Measurements from ENCODE around the gene ABCG4.
"Not testable (repeated sequence)": the region's sequence is repeated elsewhere in the genome, so short reads cannot be mapped to it uniquely, and the experiment has no call there.

The ABCG4 gene

GRCh38 chr11:119154178-119154577 is 5.3 kb downstream of the ABCG4 start:
- no peak for TF ChIP-seq ZNF274 (IDR thresholded peaks at IDR 0.05; ENCODE audit: low read depth, low read length)
- H3K4me3 ChIP-seq (ENCODE audit: low read length) = no peak overlapping the region

GRCh38 chr11:119155733-119156492 is 7.1 kb downstream of the ABCG4 start:
- H3K4me3 ChIP-seq (ENCODE audit: low read length) = no peak overlapping the region
- no peak for TF ChIP-seq ZNF274 (IDR thresholded peaks at IDR 0.05; ENCODE audit: low read depth, low read length)

GRCh38 chr11:119156496-119156895 is 7.6 kb downstream of the ABCG4 start:
- TF ChIP-seq ZNF274 (IDR thresholded peaks at IDR 0.05; ENCODE audit: low read depth, low read length) = no peak
- H3K4me3 ChIP-seq (ENCODE audit: low read length) = no peak overlapping the region

GRCh38 chr11:119157063-119157462 is 8.2 kb downstream of the ABCG4 start:
- no peak for TF ChIP-seq ZNF274 (IDR thresholded peaks at IDR 0.05; ENCODE audit: low read depth, low read length)
- no peak overlapping the region for H3K4me3 ChIP-seq (ENCODE audit: low read length)

- no peak overlapping the region for H3K4me3 ChIP-seq (ENCODE audit: low read length)
- no peak for TF ChIP-seq ZNF274 (IDR thresholded peaks at IDR 0.05; ENCODE audit: low read depth, low read length)
Observed at GRCh38 chr11:119158467-119158866, 9.6 kb downstream of the ABCG4 start.

- no peak overlapping the region for H3K4me3 ChIP-seq (ENCODE audit: low read length)
- TF ChIP-seq ZNF274 (IDR thresholded peaks at IDR 0.05; ENCODE audit: low read depth, low read length) = no peak
Observed at GRCh38 chr11:119160151-119160550, 11.3 kb downstream of the ABCG4 start.

- TF ChIP-seq ZNF274 (IDR thresholded peaks at IDR 0.05; ENCODE audit: low read depth, low read length) = no peak
Observed at GRCh38 chr11:119161871-119162270, 13.0 kb downstream of the ABCG4 start.

GRCh38 chr11:119166368-119167076 is 17.7 kb downstream of the ABCG4 start:
- TF ChIP-seq ZNF274 (IDR thresholded peaks at IDR 0.05; ENCODE audit: low read depth, low read length) = no peak
- no peak overlapping the region for H3K4me3 ChIP-seq (ENCODE audit: low read length)

More at GRCh38 chr11:119161871-119162270, 13.0 kb downstream of the ABCG4 start:
- no peak overlapping the region for H3K4me3 ChIP-seq (ENCODE audit: low read length)

- not testable (repeated sequence) for H3K4me3 ChIP-seq (ENCODE audit: low read length)
Observed at GRCh38 chr11:119167077-119167458, 18.2 kb downstream of the ABCG4 start.

GRCh38 chr11:119167933-119168332 is 19.1 kb downstream of the ABCG4 start:
- TF ChIP-seq ZNF274 (IDR thresholded peaks at IDR 0.05; ENCODE audit: low read depth, low read length) = no peak
- H3K4me3 ChIP-seq (ENCODE audit: low read length) = no peak overlapping the region

- peak within 1 kb of the TSS; percentile 75 for H3K4me3 ChIP-seq (ENCODE audit: low read length)
- TF ChIP-seq ZNF274 (IDR thresholded peaks at IDR 0.05; ENCODE audit: low read depth, low read length) = no peak
Observed at GRCh38 chr11:119168471-119169281, 19.8 kb downstream of the ABCG4 start, which contains the start of gene NLRX1. NLRX1 (plus strand) TSS chr11:119168725; CDS start chr11:119171404, 2,679 bp downstream.

GRCh38 chr11:119169282-119169719 is 20.4 kb downstream of the ABCG4 start:
- peak overlapping the region; percentile 75 for H3K4me3 ChIP-seq (ENCODE audit: low read length)
- TF ChIP-seq ZNF274 (IDR thresholded peaks at IDR 0.05; ENCODE audit: low read depth, low read length) = no peak

- H3K4me3 ChIP-seq (ENCODE audit: low read length) = no peak overlapping the region
- no peak for TF ChIP-seq ZNF274 (IDR thresholded peaks at IDR 0.05; ENCODE audit: low read depth, low read length)
Observed at GRCh38 chr11:119172513-119172912, 23.7 kb downstream of the ABCG4 start.

- H3K4me3 ChIP-seq (ENCODE audit: low read length) = no peak overlapping the region
- TF ChIP-seq ZNF274 (IDR thresholded peaks at IDR 0.05; ENCODE audit: low read depth, low read length) = no peak
Observed at GRCh38 chr11:119173453-119173852, 24.6 kb downstream of the ABCG4 start.
